Neural crest cell (in vitro differentiated cells): ENCODE measurements around the gene PLAC8L1. TPM values are rescaled to one million over a fixed set of nuclear protein-coding genes. Genes with fewer than 3 reads are reported as not detected.
"Not testable (repeated sequence)": the region's sequence is repeated elsewhere in the genome, so short reads cannot be mapped to it uniquely, and the experiment has no call there.

Source experiments
- DNase-seq: peaks from one replicate; pipeline ENCODE4 v3.0.0; 2021; ENCODE audit warnings: low read depth, mixed read lengths, low spot score
- H3K27ac Mint-ChIP-seq: one replicate; pipeline ENCODE4 v1.8.0; 2021; ENCODE audit warnings: mild to moderate bottlenecking, mixed read lengths; ENCODE audit not compliant: unreplicated experiment
- H3K27me3 Mint-ChIP-seq: 2 replicates; pipeline ENCODE4 v1.8.0; 2021; ENCODE audit warnings: low read depth, mild to moderate bottlenecking, mixed read lengths
- H3K36me3 Mint-ChIP-seq: 2 replicates; pipeline ENCODE4 v1.8.0; 2021; ENCODE audit warnings: low read depth, mild to moderate bottlenecking, mixed read lengths
- H3K4me1 Mint-ChIP-seq: 2 replicates; pipeline ENCODE4 v1.8.0; 2021; ENCODE audit warnings: mixed read lengths
- H3K4me3 Mint-ChIP-seq: one replicate; pipeline ENCODE4 v1.8.0; 2021; ENCODE audit warnings: mild to moderate bottlenecking, mixed read lengths
- H3K9me3 Mint-ChIP-seq: 2 replicates; pipeline ENCODE4 v1.8.0; 2021; ENCODE audit warnings: mixed read lengths
- total RNA-seq: library from RNA; stranded (reverse); gene quantifications from 2 replicates; pipeline ENCODE4 v1.2.1, GENCODE V29; 2021
- TF ChIP-seq, protein P1 (sequence below): fragments of 200-600 bp; sonication (generic); conservative IDR thresholded peaks from 2 replicates; pipeline ENCODE4 v1.5.0; 2021; ENCODE audit warnings: antibody characterized with exemption, mild to moderate bottlenecking

PLAC8L1 gene
- total RNA-seq, 1 donor from 2014 or later = 1.8 TPM

DNA sequence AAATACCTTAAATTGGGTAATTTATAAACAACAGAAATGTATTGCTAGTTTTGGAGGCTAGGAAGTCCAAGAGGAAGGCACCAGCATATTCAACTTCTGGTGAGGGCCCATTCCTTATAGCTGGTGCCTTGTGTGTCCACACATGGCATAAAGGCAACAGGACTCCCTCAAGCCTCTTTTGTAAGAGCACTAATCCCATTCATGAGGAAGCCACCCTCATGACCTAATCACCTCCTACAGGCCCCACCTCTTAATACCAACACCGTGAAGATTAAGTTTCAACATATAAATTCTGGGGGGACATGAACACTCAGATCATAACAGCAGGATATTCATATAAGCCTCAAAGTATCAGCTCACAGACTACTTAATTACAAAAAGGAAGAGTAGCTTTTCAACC is 4.0 kb upstream of the PLAC8L1 start:
- H3K4me1 Mint-ChIP-seq = no peaks in the 10 kb centered on the region
- H3K9me3 Mint-ChIP-seq = no peaks in the 10 kb centered on the region
- H3K4me3 Mint-ChIP-seq = no peak overlapping the region
- DNase-seq = no peak
- peaks cover 3% of the 10 kb centered on the region for H3K36me3 Mint-ChIP-seq
- no peak overlapping the region for H3K27ac Mint-ChIP-seq
- TF ChIP-seq, protein P1, sequence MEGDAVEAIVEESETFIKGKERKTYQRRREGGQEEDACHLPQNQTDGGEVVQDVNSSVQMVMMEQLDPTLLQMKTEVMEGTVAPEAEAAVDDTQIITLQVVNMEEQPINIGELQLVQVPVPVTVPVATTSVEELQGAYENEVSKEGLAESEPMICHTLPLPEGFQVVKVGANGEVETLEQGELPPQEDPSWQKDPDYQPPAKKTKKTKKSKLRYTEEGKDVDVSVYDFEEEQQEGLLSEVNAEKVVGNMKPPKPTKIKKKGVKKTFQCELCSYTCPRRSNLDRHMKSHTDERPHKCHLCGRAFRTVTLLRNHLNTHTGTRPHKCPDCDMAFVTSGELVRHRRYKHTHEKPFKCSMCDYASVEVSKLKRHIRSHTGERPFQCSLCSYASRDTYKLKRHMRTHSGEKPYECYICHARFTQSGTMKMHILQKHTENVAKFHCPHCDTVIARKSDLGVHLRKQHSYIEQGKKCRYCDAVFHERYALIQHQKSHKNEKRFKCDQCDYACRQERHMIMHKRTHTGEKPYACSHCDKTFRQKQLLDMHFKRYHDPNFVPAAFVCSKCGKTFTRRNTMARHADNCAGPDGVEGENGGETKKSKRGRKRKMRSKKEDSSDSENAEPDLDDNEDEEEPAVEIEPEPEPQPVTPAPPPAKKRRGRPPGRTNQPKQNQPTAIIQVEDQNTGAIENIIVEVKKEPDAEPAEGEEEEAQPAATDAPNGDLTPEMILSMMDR = no peak
- no peaks in the 10 kb centered on the region for H3K27me3 Mint-ChIP-seq

DNA sequence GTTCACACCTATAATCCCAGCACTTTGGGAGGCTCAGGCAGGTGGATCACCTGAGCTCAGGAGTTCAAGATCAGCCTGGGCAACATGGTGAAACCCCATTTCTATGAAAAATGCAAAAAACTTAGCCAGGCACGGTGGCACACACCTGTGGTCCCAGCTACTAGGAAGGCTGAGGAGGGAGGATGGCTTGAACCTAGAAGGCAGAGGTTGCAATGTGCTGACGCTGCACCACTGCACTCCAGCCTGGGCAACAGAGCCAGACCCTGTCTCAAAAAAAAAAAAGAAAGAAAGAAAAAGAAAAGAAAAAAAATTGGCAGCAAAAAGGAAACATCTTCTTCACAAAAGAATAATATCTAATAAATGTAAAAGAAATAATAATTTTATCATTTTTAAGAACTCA is 3.5 kb upstream of the PLAC8L1 start:
- not testable (repeated sequence) for H3K4me1 Mint-ChIP-seq, H3K9me3 Mint-ChIP-seq, H3K4me3 Mint-ChIP-seq, H3K27ac Mint-ChIP-seq, H3K36me3 Mint-ChIP-seq, H3K27me3 Mint-ChIP-seq, DNase-seq

DNA sequence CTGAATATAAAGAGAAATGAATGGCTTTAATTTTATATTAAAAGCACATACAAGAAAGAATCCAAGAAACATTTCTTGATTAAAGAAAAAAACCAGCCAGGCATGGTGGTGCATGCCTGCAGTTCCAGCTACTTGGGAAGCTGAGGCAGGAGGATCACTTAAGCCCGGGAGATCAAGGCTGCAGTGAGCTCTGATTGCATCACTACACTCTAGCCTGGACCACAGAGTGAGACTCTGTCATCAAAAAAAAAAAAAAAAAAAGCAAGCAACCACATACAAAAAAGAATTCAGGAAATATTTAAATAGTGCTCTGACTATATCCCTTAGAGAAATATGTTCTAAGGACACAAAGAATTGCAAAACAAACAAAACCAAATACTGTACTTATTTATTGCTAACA is 2.5 kb upstream of the PLAC8L1 start:
- no peak overlapping the region for H3K4me3 Mint-ChIP-seq
- H3K27me3 Mint-ChIP-seq = no peaks in the 10 kb centered on the region
- H3K4me1 Mint-ChIP-seq = no peaks in the 10 kb centered on the region
- no peak overlapping the region for H3K27ac Mint-ChIP-seq
- H3K36me3 Mint-ChIP-seq = peaks cover 3% of the 10 kb centered on the region
- TF ChIP-seq, protein P1 = no peak
- H3K9me3 Mint-ChIP-seq = no peaks in the 10 kb centered on the region
- no peak for DNase-seq

DNA sequence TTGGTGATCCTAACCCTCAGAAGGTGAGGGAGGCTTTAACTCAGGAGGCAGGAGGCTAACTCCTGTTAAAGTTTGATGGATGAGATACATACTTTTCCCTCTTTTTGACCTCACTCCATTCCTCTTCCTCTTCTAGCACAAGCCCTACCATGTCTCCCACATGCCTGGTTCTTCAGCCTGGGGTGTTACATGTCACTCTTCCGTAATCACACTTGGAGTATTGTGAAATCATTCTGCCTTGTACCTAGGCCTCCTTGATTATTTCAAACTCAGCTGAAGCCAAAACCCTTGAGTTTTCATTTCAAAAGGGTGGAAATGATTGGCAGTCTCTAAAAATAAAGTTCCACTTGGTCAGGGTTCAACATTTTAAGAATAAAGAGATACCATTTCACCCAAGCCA is 1.8 kb downstream of the PLAC8L1 start:
- H3K27me3 Mint-ChIP-seq = no peaks in the 10 kb centered on the region
- no peak for DNase-seq
- no peaks in the 10 kb centered on the region for H3K9me3 Mint-ChIP-seq
- peaks cover 4% of the 10 kb centered on the region for H3K4me1 Mint-ChIP-seq
- H3K4me3 Mint-ChIP-seq = no peak overlapping the region
- no peak overlapping the region for H3K27ac Mint-ChIP-seq
- TF ChIP-seq, protein P1 = no peak
- peaks cover 12% of the 10 kb centered on the region for H3K36me3 Mint-ChIP-seq

DNA sequence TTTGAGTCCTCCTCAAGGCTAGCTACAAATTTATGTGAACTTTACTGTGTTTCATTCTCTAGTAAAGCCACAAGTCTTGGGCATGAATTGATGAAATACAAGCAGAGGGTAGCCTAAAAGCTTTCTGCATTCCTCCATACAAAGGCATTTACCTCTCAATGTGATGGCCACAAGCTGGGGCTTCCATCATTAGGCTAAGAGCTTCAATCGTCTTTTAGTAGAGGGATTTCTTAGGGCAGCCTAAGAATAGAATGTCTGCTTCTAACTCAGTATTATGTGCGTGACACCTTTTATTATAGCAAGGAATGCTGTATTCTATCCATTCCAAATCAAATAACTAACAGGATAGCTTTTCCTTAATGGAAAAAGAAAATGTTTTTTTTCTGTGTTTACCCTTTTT is 3.7 kb downstream of the PLAC8L1 start:
- H3K4me3 Mint-ChIP-seq = no peak overlapping the region

DNA sequence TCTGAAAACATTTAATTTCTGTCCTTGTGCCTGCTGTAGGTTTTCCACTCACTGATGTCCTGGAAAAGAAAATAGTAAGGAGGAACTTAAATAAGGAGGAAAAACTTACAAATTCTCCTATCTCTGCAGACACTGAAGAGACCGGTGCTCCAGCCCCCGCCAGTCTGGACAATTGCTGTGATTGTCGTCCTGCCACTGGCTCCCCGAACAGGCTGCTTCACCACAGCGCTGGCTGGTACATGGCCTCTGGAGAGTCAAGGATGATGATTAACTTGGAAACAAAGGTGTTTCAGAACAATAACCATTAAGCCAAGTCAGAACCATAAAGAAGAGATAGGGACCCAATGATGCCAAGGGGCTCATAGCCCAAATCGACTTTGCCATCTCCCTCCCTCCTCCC is 7.3 kb downstream of the PLAC8L1 start:
- H3K4me1 Mint-ChIP-seq = peaks cover 4% of the 10 kb centered on the region

More for the DNA sequence above, 3.7 kb downstream of the PLAC8L1 start:
- DNase-seq = no peak
- H3K9me3 Mint-ChIP-seq = no peaks in the 10 kb centered on the region
- H3K27ac Mint-ChIP-seq = no peak overlapping the region
- peaks cover 4% of the 10 kb centered on the region for H3K4me1 Mint-ChIP-seq
- TF ChIP-seq, protein P1 = no peak
- H3K36me3 Mint-ChIP-seq = peaks cover 12% of the 10 kb centered on the region
- H3K27me3 Mint-ChIP-seq = no peaks in the 10 kb centered on the region

More for the DNA sequence above, 7.3 kb downstream of the PLAC8L1 start:
- Mint-ChIP-seq H3K36me3 (peaks cover 9% of the 10 kb centered on the region), H3K4me3 (no peak overlapping the region), H3K27me3 (no peaks in the 10 kb centered on the region), H3K9me3 (no peaks in the 10 kb centered on the region), H3K27ac (no peak overlapping the region)
- no peak for DNase-seq
- TF ChIP-seq, protein P1 = no peak
